Stimulated activated CD4-positive, alpha-beta T cell treated with anti-CD3 and anti-CD28 coated beads, Interleukin-15, amount 100 ng/mL, for 24 hours (primary cell): Measurements from ENCODE around the gene QRFPR.
"Not testable (repeated sequence)": the region's sequence is repeated elsewhere in the genome, so short reads cannot be mapped to it uniquely, and the experiment has no call there.

ENCODE experiments used
- DNase-seq: peaks from one replicate; pipeline ENCODE4 v3.0.0-alpha.2; 2020

QRFPR gene

GRCh38 chr4:121339307-121339706 lies 41.5 kb downstream of the QRFPR start:
- no peak for DNase-seq

GRCh38 chr4:121338518-121338917 lies 42.3 kb downstream of the QRFPR start:
- DNase-seq, result no peak

GRCh38 chr4:121336706-121337105 lies 44.1 kb downstream of the QRFPR start:
- no peak for DNase-seq

DNA sequence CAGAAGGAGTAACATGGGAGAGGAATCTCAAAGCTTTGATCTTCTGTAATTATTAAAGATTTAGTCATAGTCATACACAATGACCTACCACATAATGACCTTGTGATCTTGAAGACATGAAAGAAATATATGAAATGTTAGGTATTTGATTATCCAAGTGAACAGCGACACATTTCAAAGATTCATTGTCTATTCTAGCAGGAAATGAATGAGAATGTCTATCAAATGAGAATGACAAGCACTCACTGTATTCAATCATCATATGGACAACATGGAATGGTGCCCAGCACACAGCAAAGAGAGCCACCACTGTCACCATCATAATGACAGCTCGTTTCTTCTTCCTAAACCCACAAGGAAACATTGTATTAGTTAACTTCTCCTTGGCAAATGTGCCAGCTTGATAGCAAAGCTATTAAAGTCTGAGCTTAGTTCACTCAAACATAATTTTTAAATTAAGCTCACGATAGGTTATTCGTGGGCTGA lies 50.6 kb downstream of the QRFPR start:
- no peak for DNase-seq

GRCh38 chr4:121326597-121326996 lies 54.2 kb downstream of the QRFPR start:
- DNase-seq, result no peak

- no peak for DNase-seq
Measured at GRCh38 chr4:121324331-121324730, 56.5 kb downstream of the QRFPR start.

DNA sequence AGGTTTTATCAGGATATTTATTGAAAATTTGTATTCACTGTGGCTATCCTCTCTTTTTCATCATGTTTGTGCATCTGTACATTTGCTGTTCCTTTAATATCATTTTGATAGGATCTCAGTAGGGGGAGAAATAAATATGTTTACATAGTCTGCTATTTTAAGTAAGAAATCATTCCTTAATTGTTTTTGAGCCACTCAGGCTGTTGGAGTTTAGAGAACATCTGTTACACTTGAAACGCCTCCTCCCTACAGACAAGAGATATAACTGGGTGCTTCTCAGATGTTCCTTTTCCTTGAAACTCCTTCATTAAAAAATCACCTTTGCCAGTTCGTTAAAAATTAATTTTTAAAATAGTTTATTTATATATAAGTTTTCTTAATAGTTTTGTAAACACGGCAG lies 59.4 kb downstream of the QRFPR start:
- no peak for DNase-seq

DNA sequence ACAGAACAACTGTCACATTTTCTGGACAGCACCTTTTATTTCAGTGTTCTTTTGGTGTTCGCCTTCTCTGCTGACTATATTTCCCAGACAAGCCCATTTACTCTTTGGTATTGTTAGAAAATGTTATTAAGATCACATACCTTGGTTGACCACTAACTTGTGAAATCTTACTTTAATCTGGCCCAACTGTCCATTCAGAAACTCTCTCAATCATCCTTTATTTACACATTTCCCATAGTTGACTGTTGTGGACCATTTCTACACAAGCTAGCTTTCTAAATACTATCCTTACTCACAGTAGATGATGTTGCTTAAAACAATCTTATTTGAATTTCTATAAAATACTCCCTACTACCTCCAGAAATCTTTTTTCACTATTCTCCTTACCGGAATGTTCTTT lies 64.7 kb downstream of the QRFPR start:
- no peak for DNase-seq

GRCh38 chr4:121313430-121313829 lies 67.4 kb downstream of the QRFPR start:
- not testable (repeated sequence) for DNase-seq

- DNase-seq, result no peak
Measured at GRCh38 chr4:121308828-121309227, 72.0 kb downstream of the QRFPR start.

GRCh38 chr4:121308328-121308663 lies 72.5 kb downstream of the QRFPR start:
- no peak for DNase-seq

DNA sequence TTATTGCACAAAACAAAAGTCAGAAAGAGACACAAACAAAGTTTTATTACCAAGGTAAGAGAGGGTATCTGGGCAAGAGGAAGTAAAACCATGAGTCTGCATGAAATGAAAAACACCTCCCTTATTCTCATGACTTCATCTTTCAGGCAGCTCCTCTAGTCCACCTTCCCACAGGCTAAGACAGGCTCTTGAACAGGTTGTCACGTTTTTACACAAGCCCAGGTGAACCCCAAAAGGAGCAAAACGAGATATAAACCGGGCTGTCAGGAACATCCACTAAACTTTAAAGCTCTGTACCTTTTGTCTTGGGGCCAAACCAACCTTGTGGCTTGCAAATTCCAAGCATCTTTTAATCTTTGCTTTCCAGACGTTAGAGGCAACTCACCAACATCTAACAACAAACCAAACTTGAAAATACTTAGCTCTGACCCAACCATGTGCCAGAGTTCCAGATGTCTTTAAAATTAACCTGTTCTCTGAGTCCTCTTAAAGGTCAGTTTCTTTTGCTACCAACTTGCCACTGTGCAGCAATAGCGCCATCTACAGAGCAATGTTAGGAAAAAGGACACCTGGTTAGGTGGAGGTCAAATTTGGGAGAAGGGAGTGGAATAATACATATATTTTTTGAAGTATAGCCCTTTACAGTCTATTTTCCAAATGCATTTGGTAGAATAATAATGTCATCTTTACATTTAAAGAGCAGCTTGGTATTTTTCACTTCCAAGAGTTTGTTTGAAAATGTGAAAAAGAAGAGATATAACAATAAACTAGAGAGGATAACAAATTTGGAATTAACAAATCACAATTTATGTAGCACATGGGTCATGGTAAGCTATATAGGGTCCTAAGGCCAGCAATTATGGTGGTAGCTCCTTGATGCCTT lies 73.1 kb downstream of the QRFPR start:
- peak; percentile 52 for DNase-seq

DNA sequence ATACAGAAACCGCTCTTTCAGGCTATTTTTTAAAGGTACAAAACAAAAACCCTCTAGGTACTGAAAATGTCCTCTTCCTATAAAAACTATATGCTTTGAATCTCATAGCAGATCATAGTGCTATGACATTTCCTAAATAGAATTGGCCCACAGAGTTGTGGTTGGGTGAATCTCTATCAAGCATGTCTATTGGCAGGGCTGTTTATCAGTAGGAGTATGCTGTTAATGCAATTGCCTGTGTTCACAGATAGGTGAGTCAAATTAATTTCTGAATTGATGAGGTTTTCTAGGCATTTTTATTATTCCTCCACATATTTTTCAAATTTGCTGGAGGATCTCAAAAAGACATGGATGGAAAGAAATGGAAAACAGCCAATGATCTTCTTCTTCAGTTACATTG lies 73.9 kb downstream of the QRFPR start:
- DNase-seq, result no peak

DNA sequence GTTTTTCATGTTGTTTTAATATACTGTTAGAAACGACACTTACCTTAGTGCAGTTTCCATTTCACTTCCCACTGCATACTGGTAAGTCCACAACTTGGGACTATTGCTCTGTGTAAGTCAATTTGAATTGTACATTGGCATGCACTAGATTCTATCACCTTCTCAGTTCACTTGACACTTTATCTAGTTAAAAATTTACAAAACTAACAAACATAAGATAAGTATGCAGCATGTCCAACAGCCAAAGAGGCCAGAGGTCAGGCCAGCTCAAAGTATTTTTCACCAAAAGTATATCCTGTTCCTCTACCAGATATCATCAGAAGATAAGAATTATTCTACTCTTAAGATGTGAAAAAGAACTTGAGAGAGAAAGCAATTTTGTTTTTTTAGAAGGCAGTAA lies 75.9 kb downstream of the QRFPR start:
- no peak for DNase-seq

DNA sequence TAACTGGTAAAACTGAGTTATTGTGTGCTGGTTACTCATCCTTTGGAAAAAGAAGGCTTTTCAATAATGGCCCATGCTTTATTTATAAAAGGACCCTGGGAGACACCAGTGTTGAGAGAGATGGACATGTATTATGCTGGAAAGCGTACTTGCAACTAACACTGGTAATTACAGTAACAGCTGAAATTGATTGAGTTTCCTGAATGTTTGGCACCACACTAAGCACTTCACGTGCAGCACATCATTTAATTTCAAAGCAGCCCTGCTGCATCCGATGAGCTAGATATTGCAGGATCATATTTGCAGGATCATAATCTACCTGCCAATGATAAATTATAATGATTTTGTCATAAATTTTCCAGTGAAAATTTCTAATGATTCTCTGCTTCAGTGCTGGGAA lies 81.5 kb downstream of the QRFPR start:
- DNase-seq, result no peak

DNA sequence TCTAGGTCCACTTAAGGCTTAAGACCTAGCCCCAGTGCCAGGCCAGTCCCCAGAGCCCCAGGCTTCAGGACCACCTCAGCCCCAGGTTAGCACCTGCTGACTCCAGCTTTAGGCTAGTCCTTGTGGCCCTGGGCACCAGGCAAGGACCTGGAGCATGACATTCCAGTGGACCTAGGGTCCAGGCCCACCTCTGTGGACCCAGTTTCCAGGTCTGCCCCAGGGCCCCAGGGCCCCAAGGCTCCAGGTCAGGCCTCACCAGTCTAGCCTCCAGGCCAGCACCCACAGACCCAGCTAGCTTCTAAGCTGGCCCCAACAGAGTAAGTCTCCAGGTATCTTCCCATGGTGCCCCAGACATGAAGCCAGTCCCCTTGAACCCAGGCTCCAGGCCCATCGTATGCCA lies 97.5 kb downstream of the QRFPR start:
- no peak for DNase-seq

DNA sequence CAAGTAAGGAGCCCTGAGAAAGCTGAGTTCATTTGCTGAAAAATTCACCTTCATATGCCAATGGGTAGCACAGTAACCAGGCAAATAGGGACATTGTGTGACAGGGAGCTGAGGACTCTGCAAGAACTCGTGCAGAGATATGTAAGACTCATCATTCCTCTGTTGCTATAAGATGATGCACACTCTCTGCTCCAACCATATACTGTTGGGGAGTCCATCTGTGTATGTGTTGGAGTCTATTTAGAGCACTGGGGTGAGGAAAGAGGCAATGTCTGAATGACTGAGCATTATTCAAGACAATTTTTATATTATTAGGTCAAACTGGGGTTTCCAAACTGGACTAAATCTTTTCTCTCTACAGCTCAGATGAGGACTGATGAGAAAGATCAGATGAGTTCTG lies 100.4 kb downstream of the QRFPR start:
- no peak for DNase-seq

DNA sequence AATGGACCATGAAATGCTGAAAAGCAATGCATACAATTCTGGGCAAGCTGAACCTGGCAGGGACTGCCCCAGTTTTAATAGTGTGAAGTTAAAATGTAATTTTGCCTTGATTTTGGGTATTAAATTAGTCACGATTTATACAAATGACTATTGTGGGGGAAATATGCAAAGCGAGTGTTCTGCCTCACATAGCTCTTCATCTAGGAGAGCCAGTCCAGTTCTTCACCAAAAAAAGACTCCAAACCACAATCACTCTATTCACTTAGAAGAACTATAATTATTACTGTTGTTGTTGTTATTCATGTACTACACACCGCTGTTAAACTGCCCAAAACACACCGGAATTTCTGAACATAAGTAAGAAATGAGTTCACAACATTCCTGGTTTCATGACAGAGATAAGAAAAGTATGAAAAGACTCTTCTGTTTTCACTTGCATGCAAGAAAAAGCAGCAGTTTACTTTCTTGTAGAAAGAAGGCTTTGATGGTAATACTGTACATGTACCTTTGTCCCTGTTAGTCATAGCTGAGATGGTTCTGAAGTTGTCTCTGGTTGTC lies 101.9 kb downstream of the QRFPR start:
- DNase-seq, result peak; percentile 15
